ENCODE data around the gene CCDC92B. TPM values are rescaled to one million over a fixed set of nuclear protein-coding genes. Genes with fewer than 3 reads are reported as not detected.
"Not testable (repeated sequence)": the region's sequence is repeated elsewhere in the genome, so short reads cannot be mapped to it uniquely, and the experiment has no call there.

The CCDC92B gene
- total RNA-seq, 1 experiment from 2014 or later, result 0.66 TPM

- Histone ChIP-seq H3K4me3 (ENCODE audit: low read depth, low read length) (no peak overlapping the region), H3K27me3 (replicated peaks; ENCODE audit: control insufficient read depth, insufficient read depth, low read length) (no peaks in the 10 kb centered on the region), H3K4me1 (0 out of 2 replicates have a peak, but pooled peaks cover 10% of the 10 kb centered on the region), H3K9me3 (no peaks in the 10 kb centered on the region), H3K36me3 (ENCODE audit: control insufficient read depth, insufficient read depth, low read length) (no peaks in the 10 kb centered on the region; the same call in 1 of the 2 replicates)
- ChIA-PET CTCF (no interaction called here), POLR2A (no interaction called here)
- intact Hi-C loops (cut with micrococcal nuclease; ENCODE audit: unreplicated experiment), result no loop called here
- no peak for DNase-seq
- Mint-ChIP-seq H3K27me3 (ENCODE audit: insufficient read depth, unreplicated experiment) (no peaks in the 10 kb centered on the region), H3K4me1 (ENCODE audit: low read depth, unreplicated experiment) (peaks cover 9% of the 10 kb centered on the region), H3K27ac (ENCODE audit: unreplicated experiment) (no peak overlapping the region), H3K4me3 (ENCODE audit: unreplicated experiment) (no peak overlapping the region), H3K36me3 (ENCODE audit: insufficient read depth, unreplicated experiment) (peaks cover 79% of the 10 kb centered on the region), H3K9me3 (ENCODE audit: unreplicated experiment) (no peaks in the 10 kb centered on the region)
- BruUV-seq (replicated peaks), result no TSS peak
- TF ChIP-seq CTCF (IDR thresholded peaks at IDR 0.05; ENCODE audit: insufficient read depth in 1 of 2, low read depth in 1 of 2, low read length in 1 of 2, severe bottlenecking in 1 of 2, unreplicated experiment in 1 of 2), result no peak
Observed at GRCh38 chr17:2682176-2682938, 67.1 kb downstream of the CCDC92B start.

DNA sequence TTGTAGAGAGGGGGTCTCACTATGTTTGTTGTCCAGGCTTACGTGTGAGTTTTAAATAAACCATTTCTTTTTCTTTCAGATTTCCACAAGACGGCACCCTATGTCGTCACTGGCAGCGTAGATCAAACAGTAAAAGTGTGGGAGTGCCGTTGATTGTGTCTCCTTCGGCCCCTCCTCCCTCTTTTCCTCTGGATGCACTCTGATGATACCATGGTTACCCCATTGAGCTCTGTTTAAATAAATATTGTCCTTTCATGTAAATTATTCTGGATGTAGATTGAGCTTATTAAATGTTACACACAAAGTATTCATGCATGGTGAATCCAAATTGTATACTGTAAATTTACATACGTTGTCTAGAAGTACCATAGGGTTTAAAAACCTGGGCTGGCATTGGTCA is 67.8 kb downstream of the CCDC92B start:
- Mint-ChIP-seq H3K4me1 (ENCODE audit: low read depth, unreplicated experiment) (peaks cover 9% of the 10 kb centered on the region), H3K9me3 (ENCODE audit: unreplicated experiment) (no peaks in the 10 kb centered on the region), H3K27me3 (ENCODE audit: insufficient read depth, unreplicated experiment) (no peaks in the 10 kb centered on the region), H3K36me3 (ENCODE audit: insufficient read depth, unreplicated experiment) (peaks cover 80% of the 10 kb centered on the region), H3K4me3 (ENCODE audit: unreplicated experiment) (no peak overlapping the region), H3K27ac (ENCODE audit: unreplicated experiment) (no peak overlapping the region)
- intact Hi-C loops (cut with micrococcal nuclease; ENCODE audit: unreplicated experiment), result no loop called here
- CTCF ChIA-PET, result no interaction called here
- Histone ChIP-seq H3K9me3 (no peaks in the 10 kb centered on the region), H3K4me3 (ENCODE audit: low read depth, low read length) (no peak overlapping the region), H3K4me1 (0 out of 2 replicates have a peak, but pooled peaks cover 10% of the 10 kb centered on the region), H3K27me3 (replicated peaks; ENCODE audit: control insufficient read depth, insufficient read depth, low read length) (no peaks in the 10 kb centered on the region), H3K36me3 (ENCODE audit: control insufficient read depth, insufficient read depth, low read length) (no peaks in the 10 kb centered on the region; the same call in 1 of the 2 replicates)
- TF ChIP-seq CTCF (IDR thresholded peaks at IDR 0.05; ENCODE audit: insufficient read depth in 1 of 2, low read depth in 1 of 2, low read length in 1 of 2, severe bottlenecking in 1 of 2, unreplicated experiment in 1 of 2), result no peak
- no TSS peak for BruUV-seq (replicated peaks)
- POLR2A ChIA-PET, result no interaction called here
- DNase-seq, result no peak

DNA sequence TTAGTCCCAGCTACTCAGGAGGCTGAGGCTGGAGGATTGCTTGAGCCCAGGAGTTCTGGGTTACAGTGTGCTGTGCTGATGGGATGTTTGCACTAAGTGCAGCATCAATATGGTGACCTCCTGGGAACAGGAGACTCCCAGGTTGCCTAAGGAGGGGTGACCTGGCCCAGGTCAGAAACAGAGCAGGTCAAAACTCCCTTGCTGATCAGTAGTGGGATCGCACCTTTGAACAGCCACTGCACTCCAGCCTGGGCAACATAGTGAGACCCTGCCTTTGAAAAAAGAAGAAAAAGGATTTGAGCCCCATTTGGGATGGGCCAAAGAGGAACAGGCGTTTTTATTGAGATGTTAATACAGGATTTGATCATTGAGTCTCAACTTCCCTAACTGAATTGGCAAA is 68.5 kb downstream of the CCDC92B start:
- intact Hi-C loops (cut with micrococcal nuclease; ENCODE audit: unreplicated experiment), result no loop called here
- H3K4me3 ChIP-seq (ENCODE audit: low read depth, low read length), result no peak overlapping the region
- no peak for DNase-seq
- no peaks in the 10 kb centered on the region for H3K9me3 ChIP-seq
- POLR2A ChIA-PET, result no interaction called here
- H3K4me3 Mint-ChIP-seq (ENCODE audit: unreplicated experiment), result no peak overlapping the region
- peaks cover 87% of the 10 kb centered on the region for H3K36me3 Mint-ChIP-seq (ENCODE audit: insufficient read depth, unreplicated experiment)
- no peaks in the 10 kb centered on the region for H3K27me3 Mint-ChIP-seq (ENCODE audit: insufficient read depth, unreplicated experiment)
- CTCF ChIA-PET, result no interaction called here
- H3K27me3 ChIP-seq (replicated peaks; ENCODE audit: control insufficient read depth, insufficient read depth, low read length), result no peaks in the 10 kb centered on the region
- H3K9me3 Mint-ChIP-seq (ENCODE audit: unreplicated experiment), result no peaks in the 10 kb centered on the region
- no TSS peak for BruUV-seq (replicated peaks)
- no peaks in the 10 kb centered on the region; the same call in 1 of the 2 replicates for H3K36me3 ChIP-seq (ENCODE audit: control insufficient read depth, insufficient read depth, low read length)
- 0 out of 2 replicates have a peak, but pooled peaks cover 10% of the 10 kb centered on the region for H3K4me1 ChIP-seq
- TF ChIP-seq CTCF (IDR thresholded peaks at IDR 0.05; ENCODE audit: insufficient read depth in 1 of 2, low read depth in 1 of 2, low read length in 1 of 2, severe bottlenecking in 1 of 2, unreplicated experiment in 1 of 2), result no peak
- no peak overlapping the region for H3K27ac Mint-ChIP-seq (ENCODE audit: unreplicated experiment)
- peaks cover 9% of the 10 kb centered on the region for H3K4me1 Mint-ChIP-seq (ENCODE audit: low read depth, unreplicated experiment)

DNA sequence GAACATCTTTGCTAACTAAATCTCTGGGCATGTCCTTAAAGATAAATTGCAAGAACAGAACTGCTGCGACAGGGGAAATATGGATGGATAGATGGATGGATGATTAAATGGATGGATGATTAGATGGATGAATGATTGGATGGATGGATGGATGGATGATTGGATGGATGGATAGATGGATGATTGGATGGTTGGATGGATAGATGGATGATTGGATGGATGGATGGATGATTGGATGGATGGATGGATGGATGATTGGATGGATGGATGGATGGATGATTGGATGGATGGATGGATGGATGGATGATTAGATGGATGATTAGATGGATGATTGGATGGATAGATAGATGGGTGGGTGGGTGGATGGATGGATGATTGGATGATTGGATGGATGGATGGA is 70.2 kb downstream of the CCDC92B start:
- DNase-seq; H3K27me3 Mint-ChIP-seq (ENCODE audit: insufficient read depth, unreplicated experiment); H3K9me3 ChIP-seq; CTCF ChIA-PET; H3K36me3 ChIP-seq (ENCODE audit: control insufficient read depth, insufficient read depth, low read length); H3K4me3 ChIP-seq (ENCODE audit: low read depth, low read length); H3K27ac Mint-ChIP-seq (ENCODE audit: unreplicated experiment); BruUV-seq (replicated peaks); H3K4me3 Mint-ChIP-seq (ENCODE audit: unreplicated experiment); H3K9me3 Mint-ChIP-seq (ENCODE audit: unreplicated experiment); H3K4me1 Mint-ChIP-seq (ENCODE audit: low read depth, unreplicated experiment); intact Hi-C loops (cut with micrococcal nuclease; ENCODE audit: unreplicated experiment); POLR2A ChIA-PET; H3K27me3 ChIP-seq (replicated peaks; ENCODE audit: control insufficient read depth, insufficient read depth, low read length): not testable (repeated sequence)
- peaks cover 84% of the 10 kb centered on the region for H3K36me3 Mint-ChIP-seq (ENCODE audit: insufficient read depth, unreplicated experiment)
- H3K4me1 ChIP-seq, result 0 out of 2 replicates have a peak, but pooled peaks cover 10% of the 10 kb centered on the region

Data from Caco-2 (cell line).